ENCODE results near the gene INHA.
A peak's percentile ranks its signal among the peaks of the same experiment; 100 is the strongest.

INHA gene

GRCh38 chr2:219559156-219559915, 12.8 kb upstream of the INHA start:
- DNase-seq, result peak; percentile 34

DNA sequence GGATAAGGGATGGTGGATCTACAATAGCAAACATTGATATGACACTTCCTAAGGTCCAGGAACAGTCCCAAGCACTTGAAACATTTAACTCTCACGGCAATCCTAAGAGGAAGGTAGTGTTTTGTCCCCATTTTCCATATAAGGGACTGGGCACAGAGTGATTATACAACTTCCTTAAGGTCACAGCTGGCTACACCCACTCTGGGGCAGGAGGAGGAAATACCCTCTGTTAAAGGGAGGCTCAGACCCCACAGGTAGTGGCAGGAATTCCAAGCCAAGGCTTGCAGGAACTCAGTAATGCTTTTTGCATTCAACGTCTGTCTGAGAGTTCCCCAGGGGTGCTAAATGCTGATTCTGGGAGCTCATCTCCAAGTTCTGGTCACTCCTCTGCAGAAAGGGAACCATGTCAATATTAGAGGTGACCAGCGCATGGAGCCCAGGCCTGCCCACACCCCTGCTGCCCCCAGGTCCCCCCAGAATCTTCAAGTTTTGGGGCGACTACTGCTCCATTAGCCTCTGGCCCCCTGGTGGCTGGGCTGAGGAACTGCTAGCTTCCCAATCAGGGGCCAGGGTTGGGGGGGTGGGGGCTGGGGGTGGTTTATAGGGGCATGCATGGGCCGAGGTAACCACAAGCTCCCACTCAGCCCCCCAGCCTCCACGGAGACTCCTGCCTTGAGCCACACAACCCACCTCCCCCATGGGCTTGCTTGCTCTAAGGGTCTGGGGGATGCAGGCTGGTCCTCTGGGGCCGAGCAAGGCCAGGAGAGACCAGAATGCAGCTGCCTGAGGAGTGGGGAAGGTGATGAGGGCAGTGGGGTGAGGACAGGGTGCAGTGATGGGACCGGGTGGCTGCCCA, 11.8 kb upstream of the INHA start:
- DNase-seq, result no peak

DNA sequence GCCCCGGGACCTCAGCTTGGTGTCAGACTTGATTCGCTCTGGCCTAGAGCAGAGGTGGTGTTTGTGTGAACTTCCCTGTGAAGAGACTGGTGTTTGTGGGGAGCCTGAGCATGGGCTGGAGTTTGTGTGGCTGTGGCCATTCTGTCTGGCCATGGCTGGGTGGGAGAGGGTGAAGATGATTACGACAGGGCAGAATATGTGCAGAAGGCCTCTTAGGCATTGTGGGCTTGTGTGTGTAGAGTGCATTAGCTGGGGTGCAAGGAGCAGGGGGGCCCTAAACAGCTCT, 11.3 kb upstream of the INHA start:
- DNase-seq, result no peak

DNA sequence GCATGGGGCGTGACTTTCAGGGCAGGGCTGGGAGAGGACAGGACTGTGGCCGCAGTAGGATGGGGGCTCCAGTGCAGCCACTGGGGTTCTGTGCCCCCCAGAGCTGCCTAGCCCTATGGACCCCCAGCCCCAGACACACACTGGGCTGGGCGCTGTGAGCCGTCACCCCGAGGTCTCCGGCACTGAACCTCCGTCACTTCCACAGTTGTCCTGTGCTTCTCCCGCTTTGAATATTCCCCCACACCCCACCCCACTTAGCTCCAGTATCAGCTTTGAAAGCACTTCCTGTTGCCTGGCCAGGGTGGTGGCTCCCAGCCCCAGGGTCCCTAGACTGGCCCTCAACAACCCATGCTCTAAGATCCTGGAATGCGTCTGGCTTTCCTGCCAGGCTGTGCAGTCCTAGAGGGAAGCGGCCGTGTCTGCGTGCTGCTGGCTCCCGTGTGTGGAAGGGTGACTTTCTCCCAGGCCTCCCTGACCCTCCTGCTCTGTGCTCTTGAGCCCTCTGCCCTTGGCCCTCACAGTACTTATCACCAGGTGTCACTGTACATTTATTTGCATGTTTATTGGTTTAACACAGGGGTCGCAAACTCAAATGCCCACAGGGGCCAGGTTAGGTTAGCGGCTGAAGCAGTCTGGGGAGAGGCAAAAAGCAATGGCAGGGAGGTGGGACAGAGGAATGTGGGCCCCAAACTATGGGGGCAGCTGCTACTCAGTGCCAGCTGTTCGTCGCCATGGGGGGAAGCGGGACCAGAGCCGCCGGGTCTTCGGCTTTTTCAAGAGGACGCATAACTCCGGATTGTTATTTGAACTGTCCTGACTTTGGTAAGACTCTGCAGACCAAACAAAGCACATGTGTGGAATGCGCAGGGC, 10.7 kb upstream of the INHA start:
- DNase-seq, result no peak

DNA sequence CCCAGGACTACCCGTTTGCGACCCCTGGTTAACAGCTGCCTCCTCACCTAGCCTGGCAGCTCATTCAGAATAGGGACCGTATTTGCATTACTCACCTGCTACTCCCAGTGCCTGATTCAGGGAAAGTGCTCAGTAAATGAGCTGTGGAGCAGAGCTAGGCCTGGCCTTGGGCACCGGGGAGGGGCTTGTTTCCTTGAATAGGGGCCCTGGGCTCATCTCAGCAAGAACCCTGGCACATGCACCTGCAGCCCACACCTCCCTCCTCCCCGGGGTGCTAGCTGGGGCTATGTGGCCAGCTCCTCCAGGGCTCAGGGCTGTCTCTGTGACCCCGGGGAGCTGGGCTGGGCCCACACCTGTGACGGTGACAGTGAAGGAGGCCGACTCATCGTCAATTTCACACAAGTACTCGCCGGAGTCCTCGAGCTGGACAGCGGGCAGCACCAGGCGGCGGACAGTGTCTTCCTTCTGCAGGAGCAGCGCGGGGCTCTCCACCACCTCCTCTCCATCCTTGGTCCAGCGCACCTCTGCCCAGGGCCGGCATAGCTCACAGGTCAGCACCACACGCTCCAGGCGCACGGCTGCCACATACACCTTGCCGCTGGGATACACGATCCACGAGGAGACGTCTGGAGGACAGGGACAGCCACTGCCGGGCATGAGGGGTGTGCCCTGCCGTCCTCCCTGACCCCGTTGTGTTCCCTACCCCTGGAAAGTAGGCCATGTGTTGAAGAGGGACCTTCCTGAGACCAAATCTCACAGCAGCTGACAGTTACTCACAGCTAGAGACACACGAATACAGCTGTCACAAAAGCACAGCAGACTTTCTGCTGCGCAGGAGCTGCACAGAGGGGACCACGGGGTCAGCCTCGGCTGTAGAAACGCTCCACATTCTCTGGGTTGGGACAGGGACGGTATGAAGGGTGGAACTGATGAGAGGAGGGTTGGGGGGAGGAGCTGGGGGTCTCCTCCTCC, 9.8 kb upstream of the INHA start:
- DNase-seq, result no peak

DNA sequence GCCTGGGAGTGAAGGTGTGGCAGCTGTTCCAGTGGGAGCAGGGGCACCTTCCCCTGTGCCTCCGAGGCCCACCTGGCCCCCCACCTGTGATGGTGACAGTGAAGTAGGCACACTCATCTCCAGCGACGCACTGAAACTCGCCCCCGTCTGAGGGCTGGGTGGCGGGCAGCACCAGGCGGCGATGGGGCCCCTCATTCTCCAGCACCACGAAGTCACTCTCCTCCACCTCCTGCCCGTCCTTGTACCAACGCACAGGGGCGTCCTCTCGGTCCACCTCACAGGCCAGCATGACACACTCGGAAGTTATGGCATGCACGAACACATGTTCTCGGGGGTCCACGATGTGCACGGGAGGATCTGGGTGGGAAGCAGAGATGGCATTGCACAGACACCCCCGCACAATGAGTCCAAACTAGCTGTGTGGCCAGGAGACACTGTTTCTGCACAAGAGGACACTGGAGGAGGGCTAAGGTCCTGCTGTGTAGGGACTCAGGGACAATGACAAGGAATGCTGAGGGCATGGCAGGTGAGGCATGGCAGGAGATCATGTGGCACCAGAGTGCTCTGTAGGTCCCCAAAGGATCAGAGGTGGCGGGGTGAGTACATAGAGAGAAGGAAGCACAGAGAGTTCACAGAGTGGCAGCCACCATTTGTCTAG, 8.7 kb upstream of the INHA start:
- no peak for DNase-seq

DNA sequence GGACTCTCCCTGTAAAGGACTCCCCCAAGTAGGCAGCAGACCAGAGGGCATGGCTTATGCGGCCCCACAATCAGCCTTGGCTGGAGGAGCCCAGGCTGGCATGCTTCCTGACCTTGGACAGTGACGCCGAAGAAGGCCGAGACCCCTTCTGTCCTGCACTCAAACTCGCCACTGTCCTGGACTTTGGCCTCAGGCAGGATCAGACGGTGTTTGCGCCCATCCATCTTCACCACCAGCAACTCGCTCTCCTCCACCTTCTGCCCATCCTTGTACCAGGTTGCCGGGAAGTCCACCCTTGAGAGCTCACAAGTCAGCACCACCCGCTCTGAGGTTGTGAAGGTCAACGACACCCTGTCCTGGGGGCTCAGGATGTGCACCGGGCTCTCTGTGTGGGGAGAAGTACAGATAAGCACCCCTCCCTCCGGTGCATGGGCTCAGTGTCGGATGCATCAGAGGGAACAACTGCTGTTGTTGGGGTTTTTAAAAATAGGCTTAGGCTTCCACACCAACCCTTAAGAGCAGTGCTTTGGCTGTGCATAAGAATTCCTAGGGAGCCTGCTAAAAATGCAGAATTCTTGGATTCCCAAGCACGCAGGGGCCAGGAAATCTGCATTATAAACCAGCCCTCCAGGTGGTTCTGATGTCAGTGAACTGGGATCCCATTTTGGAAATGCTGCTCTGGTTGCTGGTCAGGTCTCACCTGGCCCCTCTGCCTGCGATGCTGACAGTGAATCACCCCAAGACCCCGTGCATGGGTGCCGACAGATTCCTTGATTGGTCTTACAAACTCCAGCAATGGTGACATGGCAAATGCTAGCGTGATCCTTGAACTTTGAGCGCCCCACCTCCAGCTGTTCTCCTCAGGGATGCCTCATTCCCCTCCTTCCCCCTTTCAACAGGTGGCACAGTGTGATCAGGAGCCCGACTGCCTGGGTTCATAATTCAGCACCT, 6.7 kb upstream of the INHA start:
- no peak for DNase-seq

DNA sequence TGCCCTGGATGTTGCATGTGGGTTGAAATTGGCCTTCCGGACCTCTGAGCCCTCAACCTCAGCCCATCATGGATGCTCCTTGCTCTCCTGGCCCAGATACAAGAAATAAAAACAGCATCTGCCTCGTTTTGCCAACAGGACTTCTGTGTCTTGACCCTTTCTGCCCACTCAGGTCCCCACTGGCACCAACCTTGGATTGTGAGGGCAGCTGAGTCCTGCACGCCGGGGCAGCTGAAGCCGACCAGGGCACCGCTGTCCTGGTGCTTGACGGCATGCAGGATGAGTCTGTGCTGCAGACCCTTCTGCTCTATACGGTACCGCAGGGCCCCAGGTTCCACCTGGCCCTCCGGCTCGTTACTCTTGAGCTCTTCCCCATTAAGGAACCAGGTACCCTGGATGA, 5.5 kb upstream of the INHA start:
- no peak for DNase-seq

DNA sequence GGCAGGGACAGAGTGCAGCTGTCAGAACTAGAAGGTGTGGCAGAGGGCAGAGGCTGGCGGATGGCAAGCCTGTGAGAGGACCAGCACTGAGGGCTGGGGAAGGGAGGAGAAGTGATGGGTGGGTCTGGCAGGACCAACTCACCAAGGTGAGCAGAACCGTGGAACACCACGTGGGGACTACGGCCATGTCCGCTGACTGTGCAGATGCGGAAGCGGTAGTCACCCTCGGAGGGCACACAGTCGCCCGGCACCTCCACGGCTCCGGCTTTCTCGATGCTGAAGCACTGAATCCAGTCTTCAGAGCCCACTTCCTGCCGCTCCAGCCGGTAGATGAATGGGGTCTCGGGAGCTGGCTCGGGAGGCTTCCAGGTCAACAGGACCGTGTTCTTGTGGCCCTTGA, 5.0 kb upstream of the INHA start:
- DNase-seq, result no peak

DNA sequence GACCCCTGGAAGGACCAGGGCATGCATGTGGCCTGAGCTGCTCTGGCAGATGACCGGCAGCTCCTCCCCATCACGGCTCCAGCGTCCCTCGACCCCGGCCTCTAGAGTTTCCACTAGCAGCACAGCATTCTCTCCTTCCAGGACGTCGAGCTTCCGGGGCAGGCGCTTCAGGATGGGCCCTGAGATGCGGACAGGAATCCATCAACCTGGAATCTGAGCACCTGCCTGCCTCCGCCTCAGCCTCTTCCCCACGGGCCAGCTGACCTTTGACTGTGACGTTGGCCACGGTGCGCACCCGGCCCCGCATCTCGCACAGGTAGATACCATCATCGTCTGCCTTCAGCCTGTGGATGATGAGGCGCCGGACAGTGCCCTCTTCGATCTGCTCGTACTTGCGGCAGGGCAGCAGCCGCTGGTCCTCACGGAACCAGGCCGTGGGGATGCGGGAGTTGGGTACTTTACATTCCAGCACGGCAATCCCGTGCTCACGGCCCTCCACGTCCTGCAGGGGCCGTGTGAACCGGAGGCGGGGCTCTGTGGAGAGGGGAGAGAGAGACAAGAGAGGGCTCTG, 4.2 kb upstream of the INHA start:
- DNase-seq, result no peak

DNA sequence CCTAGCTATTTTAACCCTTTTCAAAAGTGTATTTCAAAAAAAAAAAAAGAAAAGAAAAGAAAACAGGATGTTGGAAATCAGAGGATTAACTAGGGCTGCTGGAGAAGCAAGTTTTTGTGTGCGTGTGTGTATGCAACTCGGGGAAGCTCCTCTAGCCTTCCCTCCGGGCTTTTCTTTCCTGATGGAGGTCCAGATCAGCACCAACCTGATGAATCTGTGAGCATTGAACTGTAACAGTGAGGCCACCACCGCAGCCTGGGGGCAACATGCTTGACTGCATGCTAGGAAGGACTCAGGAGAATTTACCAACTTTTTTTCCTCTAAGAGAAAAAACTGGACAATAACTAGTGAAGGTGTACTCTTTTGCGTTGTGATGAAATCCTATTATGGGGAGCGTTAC, 3.1 kb upstream of the INHA start:
- DNase-seq, result no peak

GRCh38 chr2:219569635-219570034, 2.5 kb upstream of the INHA start:
- DNase-seq, result no peak

GRCh38 chr2:219570194-219570923, 1.8 kb upstream of the INHA start:
- peak; percentile 26 for DNase-seq

- peak; percentile 25 for DNase-seq
Observed at GRCh38 chr2:219570924-219571310, 1.2 kb upstream of the INHA start.

DNA sequence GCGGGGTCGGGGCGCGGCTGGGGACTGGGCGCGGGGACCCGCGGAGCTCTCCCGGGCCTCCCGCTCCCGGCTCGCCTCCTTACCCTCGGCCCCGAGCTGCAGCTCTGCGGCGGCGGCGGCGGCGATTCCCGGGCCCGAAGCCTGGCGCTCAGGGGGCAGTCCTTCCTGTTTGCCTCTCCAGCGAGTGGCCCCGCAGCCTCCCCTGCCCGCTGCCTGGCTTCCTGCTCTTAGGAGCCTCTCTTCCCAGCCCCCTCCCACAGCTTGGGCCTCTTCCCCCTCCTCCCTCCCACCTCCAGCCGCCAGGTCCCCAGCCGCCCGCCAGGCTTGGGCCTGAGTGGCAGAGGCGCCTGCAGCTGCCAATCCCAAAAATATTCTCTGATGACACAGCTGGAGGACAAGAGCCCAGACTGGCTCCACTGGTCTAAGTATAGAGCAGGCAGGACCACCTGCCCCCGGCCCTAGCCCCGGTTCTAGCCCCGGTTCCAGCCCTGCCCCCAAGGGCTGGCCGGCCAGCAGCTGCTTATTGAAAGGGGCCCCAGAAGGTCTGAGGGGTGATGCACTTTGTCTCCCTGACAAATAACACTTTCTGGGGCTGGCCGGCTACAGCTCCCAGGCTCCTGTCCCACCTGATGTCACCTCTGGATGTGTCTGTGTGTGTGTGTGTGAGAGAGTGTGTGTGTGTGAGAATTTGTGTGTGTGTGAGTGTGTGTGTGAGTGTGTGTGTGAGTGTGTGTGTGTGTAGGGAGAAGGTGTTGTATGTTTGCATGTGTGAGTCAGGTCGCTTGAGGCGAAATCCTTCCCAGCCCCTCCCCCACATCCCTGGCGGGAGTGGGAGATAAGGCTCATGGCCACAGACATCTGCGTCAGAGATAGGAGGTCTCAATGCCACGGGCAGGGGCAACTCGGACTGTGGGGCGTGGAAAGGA, 536 bp upstream of the INHA start, which contains the start of gene OBSL1:
TSS of gene OBSL1 (minus strand) at position 229 of the 926 bp plus-strand sequence. CDS start 307 bp downstream, outside the sequence.
- DNase-seq, result peak; percentile 77

GRCh38 chr2:219573166-219573565, 1.1 kb downstream of the INHA start:
- DNase-seq, result no peak

- no peak for DNase-seq
Observed at GRCh38 chr2:219574484-219575311, 2.6 kb downstream of the INHA start.
